ENCODE data around the gene TCP11L2.
"Not testable (repeated sequence)": the region's sequence is repeated elsewhere in the genome, so short reads cannot be mapped to it uniquely, and the experiment has no call there.

The TCP11L2 gene

DNA sequence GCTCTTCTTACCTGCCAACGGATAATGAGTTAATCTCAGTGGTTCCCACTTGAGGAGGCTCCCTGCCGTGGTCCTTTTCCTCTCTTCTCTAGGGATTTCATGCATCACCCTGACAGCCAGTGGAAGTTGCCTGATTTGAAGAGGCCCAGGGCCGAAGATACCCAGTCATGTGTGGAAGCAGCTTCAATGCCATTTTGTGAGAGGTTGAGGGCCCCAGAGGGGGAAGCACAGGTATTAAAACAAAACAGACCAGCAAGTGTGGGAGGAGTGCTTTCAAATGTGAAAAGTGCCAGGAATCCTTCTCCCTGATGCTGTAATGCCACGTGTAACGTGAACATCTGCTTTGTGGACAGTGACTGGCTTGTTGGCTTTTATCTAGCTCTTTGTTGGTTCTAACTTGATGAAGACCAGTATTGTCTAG lies 1.5 kb downstream of the TCP11L2 start:
- FAIRE-seq = no peak
- no peak for DNase-seq (ENCODE audit: extremely low spot score, insufficient read length, low read depth)

GRCh38 chr12:106304797-106305196 lies 2.3 kb downstream of the TCP11L2 start:
- FAIRE-seq (no peak), DNase-seq (ENCODE audit: extremely low spot score, insufficient read length, low read depth) (no peak)

- FAIRE-seq (no peak), DNase-seq (ENCODE audit: extremely low spot score, insufficient read length, low read depth) (no peak)
These were observed 2.8 kb downstream of the TCP11L2 start for GRCh38 chr12:106305376-106305775.

- FAIRE-seq = no peak
These were observed 4.6 kb downstream of the TCP11L2 start for GRCh38 chr12:106307181-106307580.

DNA sequence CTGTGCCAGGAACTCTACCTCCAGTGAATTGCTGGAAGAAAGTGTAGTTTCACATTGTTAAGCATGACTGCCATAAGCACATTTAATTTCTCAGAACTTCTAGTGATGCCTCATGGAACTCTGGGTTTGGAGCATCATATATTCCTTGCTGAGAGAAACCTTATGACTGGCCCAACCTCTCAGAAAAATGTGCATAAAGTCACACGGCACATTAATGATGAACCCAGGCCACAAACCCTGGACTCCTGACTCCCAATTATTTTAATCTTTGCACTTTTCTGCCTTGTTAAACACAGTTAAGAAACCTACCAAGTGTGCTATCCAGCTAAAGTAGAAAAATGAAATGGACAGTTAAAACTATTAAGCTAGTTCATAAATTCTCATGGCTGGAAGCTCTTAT lies 5.6 kb downstream of the TCP11L2 start:
- DNase-seq (ENCODE audit: extremely low spot score, insufficient read length, low read depth) (no peak), FAIRE-seq (no peak)

More at GRCh38 chr12:106307181-106307580, 4.6 kb downstream of the TCP11L2 start:
- no peak for DNase-seq (ENCODE audit: extremely low spot score, insufficient read length, low read depth)

- DNase-seq (ENCODE audit: extremely low spot score, insufficient read length, low read depth) = no peak
- no peak for FAIRE-seq
These were observed 6.1 kb downstream of the TCP11L2 start for GRCh38 chr12:106308611-106309010.

DNA sequence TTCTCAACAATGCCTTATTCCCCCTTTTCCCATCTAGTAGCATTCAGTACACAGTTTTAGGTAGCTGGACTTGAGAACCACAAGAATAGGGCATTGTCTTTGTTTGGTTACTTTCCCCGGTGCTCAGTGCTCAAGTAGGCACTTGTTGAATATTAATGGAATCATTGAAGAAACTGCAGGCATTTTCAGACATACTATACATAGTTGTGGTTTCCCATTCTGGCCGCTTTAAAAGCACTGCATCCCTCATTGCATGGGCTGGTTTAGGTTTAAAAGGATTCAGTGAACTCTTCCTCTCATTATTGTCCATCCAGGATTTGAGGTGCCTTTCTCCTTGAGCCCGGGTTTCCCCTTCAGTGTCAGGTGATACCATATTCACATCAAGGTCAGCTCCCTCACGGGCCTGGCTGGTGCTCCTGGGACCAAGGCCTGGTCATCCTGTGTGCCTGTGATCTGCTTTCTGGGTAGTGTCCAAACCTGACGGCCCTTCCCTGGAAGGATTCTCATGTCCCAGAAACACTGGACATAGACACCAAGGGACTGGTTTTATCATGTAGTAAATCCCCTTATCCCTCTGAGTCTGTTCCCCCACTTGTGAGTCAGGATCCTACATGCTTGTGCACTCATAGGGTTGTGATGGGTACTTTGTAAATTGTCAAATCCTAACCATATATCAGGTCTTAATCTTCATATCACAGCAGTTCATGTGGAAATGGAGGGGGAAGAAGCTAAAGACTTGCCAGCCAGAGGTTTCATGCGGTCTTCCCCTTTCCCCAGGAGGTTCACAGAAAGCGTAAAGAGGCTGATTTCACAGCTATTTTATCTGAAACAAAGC lies 7.4 kb downstream of the TCP11L2 start:
- FAIRE-seq (no peak), DNase-seq (ENCODE audit: extremely low spot score, insufficient read length, low read depth) (no peak)

GRCh38 chr12:106310687-106311086 lies 8.2 kb downstream of the TCP11L2 start:
- DNase-seq (ENCODE audit: extremely low spot score, insufficient read length, low read depth) = no peak
- FAIRE-seq = no peak

DNA sequence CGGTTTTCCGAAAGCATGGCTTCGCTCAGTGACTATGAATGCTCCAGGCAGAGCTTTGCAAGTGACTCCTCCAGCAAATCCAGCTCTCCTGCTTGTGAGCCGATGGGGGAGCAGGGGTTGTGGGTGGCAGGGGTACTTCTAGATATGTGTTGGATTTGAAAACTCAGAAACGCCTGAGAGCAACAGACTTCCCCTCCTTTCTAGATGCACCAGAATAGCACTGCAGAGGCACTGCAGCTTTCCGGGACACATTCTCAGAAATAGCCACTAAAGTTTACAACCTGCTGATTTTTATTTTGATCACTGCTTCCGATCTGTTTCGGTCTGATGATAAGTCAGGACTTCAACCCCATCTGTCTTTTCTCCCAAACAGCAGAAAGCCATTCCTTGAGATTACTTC lies 8.6 kb downstream of the TCP11L2 start:
- FAIRE-seq (no peak), DNase-seq (ENCODE audit: extremely low spot score, insufficient read length, low read depth) (no peak)

GRCh38 chr12:106313413-106313812 lies 10.9 kb downstream of the TCP11L2 start:
- not testable (repeated sequence) for DNase-seq (ENCODE audit: extremely low spot score, insufficient read length, low read depth); FAIRE-seq

DNA sequence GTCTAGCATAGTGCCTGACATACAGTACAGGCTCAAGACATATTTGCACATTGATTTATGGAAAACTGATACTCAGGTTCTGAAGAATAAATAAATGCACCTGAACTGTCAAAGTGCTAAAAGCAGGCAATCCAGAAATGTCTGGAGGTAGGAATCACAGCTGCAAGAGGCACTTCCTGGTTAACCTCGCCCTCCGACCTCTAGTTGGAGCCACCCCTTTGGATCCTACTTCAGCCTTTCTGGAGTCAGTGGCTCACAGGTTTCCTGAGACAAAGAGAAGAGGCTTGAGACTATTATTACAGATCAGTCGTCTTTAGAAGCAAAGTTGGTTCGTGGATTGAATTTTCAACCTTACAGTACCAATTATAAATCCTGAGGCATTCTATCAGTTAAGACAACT lies 13.0 kb downstream of the TCP11L2 start:
- DNase-seq (ENCODE audit: extremely low spot score, insufficient read length, low read depth) (no peak), FAIRE-seq (no peak)

- no peak for DNase-seq (ENCODE audit: extremely low spot score, insufficient read length, low read depth)
- no peak for FAIRE-seq
These were observed 15.0 kb downstream of the TCP11L2 start for GRCh38 chr12:106317406-106318082.

GRCh38 chr12:106321139-106321850 lies 18.8 kb downstream of the TCP11L2 start:
- DNase-seq (ENCODE audit: extremely low spot score, insufficient read length, low read depth) (no peak), FAIRE-seq (no peak)

- FAIRE-seq = no peak
- no peak for DNase-seq (ENCODE audit: extremely low spot score, insufficient read length, low read depth)
These were observed 21.0 kb downstream of the TCP11L2 start for GRCh38 chr12:106323537-106323936.

- no peak for FAIRE-seq
These were observed 24.9 kb downstream of the TCP11L2 start for GRCh38 chr12:106327309-106327869.

GRCh38 chr12:106328735-106329134 lies 26.2 kb downstream of the TCP11L2 start:
- FAIRE-seq (no peak), DNase-seq (ENCODE audit: extremely low spot score, insufficient read length, low read depth) (no peak)

More at GRCh38 chr12:106327309-106327869, 24.9 kb downstream of the TCP11L2 start:
- DNase-seq (ENCODE audit: extremely low spot score, insufficient read length, low read depth) = no peak

- FAIRE-seq (no peak), DNase-seq (ENCODE audit: extremely low spot score, insufficient read length, low read depth) (no peak)
These were observed 26.9 kb downstream of the TCP11L2 start for GRCh38 chr12:106329231-106329982.

GRCh38 chr12:106331599-106331998 lies 29.1 kb downstream of the TCP11L2 start:
- FAIRE-seq = no peak
- no peak for DNase-seq (ENCODE audit: extremely low spot score, insufficient read length, low read depth)

DNA sequence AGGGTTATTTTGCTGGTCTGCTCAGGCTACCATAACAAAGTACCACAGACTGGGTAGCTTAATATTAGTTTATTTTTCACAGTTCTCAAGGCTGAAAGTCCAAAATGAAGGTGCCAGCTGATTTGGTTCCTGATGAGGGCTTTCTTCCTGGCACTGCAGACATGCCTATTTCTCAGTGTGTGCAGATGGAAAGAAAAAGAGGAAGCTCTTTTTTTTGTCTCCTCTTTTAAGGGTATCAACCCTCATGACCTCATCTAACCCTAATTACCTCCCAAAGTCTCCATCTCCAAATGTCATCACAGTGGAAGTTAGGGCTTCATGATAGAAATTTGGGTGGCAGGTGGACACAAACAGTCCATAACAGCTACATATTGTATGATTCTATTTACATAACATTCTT lies 30.0 kb downstream of the TCP11L2 start:
- DNase-seq (ENCODE audit: extremely low spot score, insufficient read length, low read depth) (no peak), FAIRE-seq (no peak)

DNA sequence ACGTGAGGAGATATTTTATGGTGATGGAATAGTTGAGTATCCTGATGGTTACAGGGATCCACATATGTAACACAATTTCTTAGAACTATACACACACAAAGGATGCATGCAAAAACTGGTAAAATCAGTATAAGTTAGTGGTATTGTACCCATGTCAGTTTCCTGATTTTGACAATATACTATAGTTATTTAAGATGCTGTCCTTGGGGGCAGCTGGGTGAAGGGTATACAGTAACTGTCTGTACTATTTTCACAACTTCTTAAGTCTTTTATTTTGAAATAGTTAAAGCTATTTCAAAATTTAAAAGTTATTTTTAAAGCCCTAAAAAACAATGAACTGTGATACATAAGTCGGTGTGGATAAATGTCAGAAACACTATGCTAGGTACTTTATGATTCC lies 30.5 kb downstream of the TCP11L2 start:
- no peak for DNase-seq (ENCODE audit: extremely low spot score, insufficient read length, low read depth)
- FAIRE-seq = no peak
